MV-4-11 (cell line): ENCODE measurements around the gene SPIN2A.
"Not testable (repeated sequence)": the region's sequence is repeated elsewhere in the genome, so short reads cannot be mapped to it uniquely, and the experiment has no call there.

Experiments
- DNase-seq: peaks from one replicate; lab custom pipeline; 2025; lab: John Stamatoyannopoulos, UW

The SPIN2A gene

GRCh38 chrX:57137073-57137472 lies at the start of gene SPIN2A:
SPIN2A (minus strand) TSS chrX:57137397; CDS start chrX:57136597, 800 bp downstream.
- DNase-seq: not testable (repeated sequence)

- peak; percentile 39 for DNase-seq
Observed at GRCh38 chrX:57178605-57179004, 41.4 kb upstream of the SPIN2A start.

GRCh38 chrX:57177070-57177469 lies 39.9 kb upstream of the SPIN2A start:
- DNase-seq: no peak

GRCh38 chrX:57172544-57172943 lies 35.3 kb upstream of the SPIN2A start:
- peak; percentile 47 for DNase-seq

- DNase-seq: no peak
Observed at GRCh38 chrX:57156397-57157049, 19.3 kb upstream of the SPIN2A start.

GRCh38 chrX:57155171-57155570 lies 18.0 kb upstream of the SPIN2A start:
- no peak for DNase-seq

GRCh38 chrX:57152222-57152621 lies 15.0 kb upstream of the SPIN2A start:
- DNase-seq: not testable (repeated sequence)

GRCh38 chrX:57138674-57139073 lies 1.5 kb upstream of the SPIN2A start:
- DNase-seq: no peak

GRCh38 chrX:57137501-57137900 lies 304 bp upstream of the SPIN2A start:
- DNase-seq: no peak

GRCh38 chrX:57136589-57136988 lies 608 bp downstream of the SPIN2A start:
- not testable (repeated sequence) for DNase-seq

- no peak for DNase-seq
Observed at GRCh38 chrX:57135287-57135686, 1.9 kb downstream of the SPIN2A start.

- no peak for DNase-seq
Observed at GRCh38 chrX:57134702-57135101, 2.5 kb downstream of the SPIN2A start.

- DNase-seq: no peak
Observed at GRCh38 chrX:57133706-57134105, 3.5 kb downstream of the SPIN2A start.

GRCh38 chrX:57133284-57133683 lies 3.9 kb downstream of the SPIN2A start:
- DNase-seq: not testable (repeated sequence)

GRCh38 chrX:57132046-57132445 lies 5.2 kb downstream of the SPIN2A start:
- no peak for DNase-seq

- no peak for DNase-seq
Observed at GRCh38 chrX:57121816-57122215, 15.4 kb downstream of the SPIN2A start.

GRCh38 chrX:57121162-57121755 lies 15.9 kb downstream of the SPIN2A start, which contains the start of gene SPIN2B:
SPIN2B (minus strand) TSS chrX:57121548.
- DNase-seq: peak; percentile 79

GRCh38 chrX:57120619-57121161 lies 16.5 kb downstream of the SPIN2A start:
- DNase-seq: not testable (repeated sequence)

GRCh38 chrX:57119416-57119815 lies 17.8 kb downstream of the SPIN2A start:
- no peak for DNase-seq

GRCh38 chrX:57117566-57117965 lies 19.6 kb downstream of the SPIN2A start:
- DNase-seq: not testable (repeated sequence)

GRCh38 chrX:57104921-57105398 lies 32.2 kb downstream of the SPIN2A start:
- no peak for DNase-seq

GRCh38 chrX:57104406-57104805 lies 32.8 kb downstream of the SPIN2A start:
- DNase-seq: no peak

- DNase-seq: peak; percentile 24
Observed at GRCh38 chrX:57103489-57103888, 33.7 kb downstream of the SPIN2A start.
